ENCODE data around the gene PHACTR4. TPM values are rescaled to one million over a fixed set of nuclear protein-coding genes. Genes with fewer than 3 reads are reported as not detected.
"Not testable (repeated sequence)": the region's sequence is repeated elsewhere in the genome, so short reads cannot be mapped to it uniquely, and the experiment has no call there.

PHACTR4 gene
- total RNA-seq, 2 experiments from 2014 or later: 23.0 to 30.1 TPM

GRCh38 chr1:28428990-28429520, 59.5 kb downstream of the PHACTR4 start:
- ChIA-PET CTCF (interaction anchor here (1.5 kb wide), 1 partner anchor 15 kb away, joined by 4 read pairs; no protein-coding TSS in a partner anchor), POLR2A (interaction anchor here (0.6 kb wide), 1 partner anchor 296 kb away, joined by 3 read pairs; no protein-coding TSS in a partner anchor)
- H3K36me3 Mint-ChIP-seq (ENCODE audit: low read depth): peaks cover 3% of the 10 kb centered on the region
- H3K4me1 Mint-ChIP-seq: peaks cover 5% of the 10 kb centered on the region
- H3K27ac Mint-ChIP-seq: no peak overlapping the region
- intact Hi-C loops (cut with DNase I, micrococcal nuclease): no loop called here
- no peaks in the 10 kb centered on the region for H3K27me3 Mint-ChIP-seq
- no peak overlapping the region for H3K4me3 Mint-ChIP-seq
- DNase-seq: no peak
- no peaks in the 10 kb centered on the region for H3K9me3 Mint-ChIP-seq (ENCODE audit: low read depth)
- ATAC-seq: no peak

- DNase-seq (peak; percentile 16), ATAC-seq (no peak)
- intact Hi-C loops (cut with DNase I, micrococcal nuclease): no loop called here
- CTCF ChIA-PET: interaction anchor here (0.6 to 0.8 kb wide), 3 partner anchors 19 to 773 kb away, joined by 3 read pairs; no protein-coding TSS in a partner anchor
- POLR2A ChIA-PET: interaction anchor here (0.5 to 1.0 kb wide), 3 partner anchors 146 to 377 kb away, joined by 3 to 4 read pairs (median 3); no protein-coding TSS in a partner anchor
- Mint-ChIP-seq H3K9me3 (ENCODE audit: low read depth) (no peaks in the 10 kb centered on the region), H3K4me1 (peaks cover 25% of the 10 kb centered on the region), H3K4me3 (no peak overlapping the region), H3K27me3 (no peaks in the 10 kb centered on the region), H3K36me3 (ENCODE audit: low read depth) (no peaks in the 10 kb centered on the region), H3K27ac (no peak overlapping the region)
These were observed 66.8 kb downstream of the PHACTR4 start for GRCh38 chr1:28436211-28436769.

- ATAC-seq (no peak), DNase-seq (no peak)
- CTCF ChIA-PET: interaction anchor here (0.7 kb wide), 1 partner anchor 18 kb away, joined by 3 read pairs; no protein-coding TSS in a partner anchor
- POLR2A ChIA-PET: interaction anchor here (0.5 to 0.6 kb wide), 2 partner anchors 146 to 1958 kb away, joined by 3 read pairs; no protein-coding TSS in a partner anchor
- Mint-ChIP-seq H3K9me3 (ENCODE audit: low read depth) (no peaks in the 10 kb centered on the region), H3K36me3 (ENCODE audit: low read depth) (no peaks in the 10 kb centered on the region), H3K27ac (no peak overlapping the region), H3K4me3 (no peak overlapping the region), H3K27me3 (no peaks in the 10 kb centered on the region), H3K4me1 (peaks cover 25% of the 10 kb centered on the region)
- intact Hi-C loops (cut with DNase I, micrococcal nuclease): no loop called here
These were observed 67.9 kb downstream of the PHACTR4 start for GRCh38 chr1:28437264-28437923.

- peak; percentile 32 for DNase-seq
- ChIA-PET POLR2A (interaction anchor here (0.5 to 1.0 kb wide), 2 partner anchors 12 to 145 kb away, joined by 3 to 5 read pairs; no protein-coding TSS in a partner anchor), CTCF (interaction anchor here (1.4 kb wide), 1 partner anchor 12 kb away, joined by 3 read pairs; no protein-coding TSS in a partner anchor)
- peak; percentile 78 for ATAC-seq
- H3K27me3 Mint-ChIP-seq: no peaks in the 10 kb centered on the region
- peaks cover 25% of the 10 kb centered on the region for H3K4me1 Mint-ChIP-seq
- peak overlapping the region; percentile 58 for H3K27ac Mint-ChIP-seq
- peaks cover 2% of the 10 kb centered on the region for H3K36me3 Mint-ChIP-seq (ENCODE audit: low read depth)
- intact Hi-C loops (cut with DNase I, micrococcal nuclease): no loop called here
- peak overlapping the region; percentile 20 for H3K4me3 Mint-ChIP-seq
- H3K9me3 Mint-ChIP-seq (ENCODE audit: low read depth): no peaks in the 10 kb centered on the region
These were observed 68.6 kb downstream of the PHACTR4 start for GRCh38 chr1:28437924-28438699.

GRCh38 chr1:28439320-28439719, 69.8 kb downstream of the PHACTR4 start:
- peak; percentile 66 for ATAC-seq
- intact Hi-C loops (cut with DNase I, micrococcal nuclease): no loop called here
- no peak overlapping the region for H3K27ac Mint-ChIP-seq
- ChIA-PET CTCF (interaction anchor here (1.4 kb wide), 1 partner anchor 11 kb away, joined by 3 read pairs; no protein-coding TSS in a partner anchor), POLR2A (interaction anchor here (0.7 to 1.0 kb wide), 3 partner anchors 10 to 779 kb away, joined by 4 to 7 read pairs (median 5); no protein-coding TSS in a partner anchor)
- H3K27me3 Mint-ChIP-seq: no peaks in the 10 kb centered on the region
- DNase-seq: no peak
- H3K4me1 Mint-ChIP-seq: peaks cover 25% of the 10 kb centered on the region
- H3K4me3 Mint-ChIP-seq: no peak overlapping the region
- peaks cover 5% of the 10 kb centered on the region for H3K36me3 Mint-ChIP-seq (ENCODE audit: low read depth)
- H3K9me3 Mint-ChIP-seq (ENCODE audit: low read depth): no peaks in the 10 kb centered on the region

- intact Hi-C loops (cut with DNase I, micrococcal nuclease): no loop called here
- H3K27me3 Mint-ChIP-seq: no peaks in the 10 kb centered on the region
- no peak for DNase-seq
- no peak overlapping the region for H3K4me3 Mint-ChIP-seq
- peaks cover 25% of the 10 kb centered on the region for H3K4me1 Mint-ChIP-seq
- POLR2A ChIA-PET: no interaction called here
- H3K36me3 Mint-ChIP-seq (ENCODE audit: low read depth): peaks cover 5% of the 10 kb centered on the region
- no peaks in the 10 kb centered on the region for H3K9me3 Mint-ChIP-seq (ENCODE audit: low read depth)
- ATAC-seq: no peak
- CTCF ChIA-PET: no interaction called here
- no peak overlapping the region for H3K27ac Mint-ChIP-seq
These were observed 72.1 kb downstream of the PHACTR4 start for GRCh38 chr1:28441674-28442073.

GRCh38 chr1:28443550-28443949, 74.0 kb downstream of the PHACTR4 start:
- no peaks in the 10 kb centered on the region for H3K27me3 Mint-ChIP-seq
- ATAC-seq (no peak), DNase-seq (no peak)
- H3K27ac Mint-ChIP-seq: no peak overlapping the region
- ChIA-PET CTCF (interaction anchor here (0.8 kb wide), 1 partner anchor 10 kb away, joined by 4 read pairs; no protein-coding TSS in a partner anchor), POLR2A (no interaction called here)
- peaks cover 21% of the 10 kb centered on the region for H3K4me1 Mint-ChIP-seq
- H3K36me3 Mint-ChIP-seq (ENCODE audit: low read depth): peaks cover 5% of the 10 kb centered on the region
- H3K9me3 Mint-ChIP-seq (ENCODE audit: low read depth): no peaks in the 10 kb centered on the region
- intact Hi-C loops (cut with DNase I, micrococcal nuclease): no loop called here
- no peak overlapping the region for H3K4me3 Mint-ChIP-seq

GRCh38 chr1:28447679-28448078, 78.1 kb downstream of the PHACTR4 start:
- H3K27me3 Mint-ChIP-seq: no peaks in the 10 kb centered on the region
- ATAC-seq (no peak), DNase-seq (no peak)
- ChIA-PET CTCF (no interaction called here), POLR2A (no interaction called here)
- H3K36me3 Mint-ChIP-seq (ENCODE audit: low read depth): peaks cover 5% of the 10 kb centered on the region
- peak overlapping the region; percentile 33 for H3K27ac Mint-ChIP-seq
- no peaks in the 10 kb centered on the region for H3K9me3 Mint-ChIP-seq (ENCODE audit: low read depth)
- H3K4me1 Mint-ChIP-seq: peaks cover 26% of the 10 kb centered on the region
- intact Hi-C loops (cut with DNase I, micrococcal nuclease): no loop called here
- no peak overlapping the region for H3K4me3 Mint-ChIP-seq

GRCh38 chr1:28448094-28448611, 78.6 kb downstream of the PHACTR4 start:
- POLR2A ChIA-PET; ATAC-seq; DNase-seq; H3K9me3 Mint-ChIP-seq (ENCODE audit: low read depth); H3K36me3 Mint-ChIP-seq (ENCODE audit: low read depth); intact Hi-C loops (cut with DNase I, micrococcal nuclease); H3K27me3 Mint-ChIP-seq; H3K27ac Mint-ChIP-seq; CTCF ChIA-PET; H3K4me3 Mint-ChIP-seq: not testable (repeated sequence)
- peaks cover 26% of the 10 kb centered on the region for H3K4me1 Mint-ChIP-seq

GRCh38 chr1:28449904-28450303, 80.4 kb downstream of the PHACTR4 start:
- no peaks in the 10 kb centered on the region for H3K9me3 Mint-ChIP-seq (ENCODE audit: low read depth)
- ChIA-PET POLR2A (interaction anchor here (0.6 to 1.5 kb wide), 4 partner anchors 11 to 199 kb away, joined by 3 to 7 read pairs (median 4); partner anchors contain the start of genes RCC1 and RNU11), CTCF (interaction anchor here (0.6 to 1.2 kb wide), 6 partner anchors 9 to 274 kb away, joined by 3 to 4 read pairs (median 3); no protein-coding TSS in a partner anchor)
- H3K36me3 Mint-ChIP-seq (ENCODE audit: low read depth): peaks cover 4% of the 10 kb centered on the region
- no peak overlapping the region for H3K4me3 Mint-ChIP-seq
- peaks cover 26% of the 10 kb centered on the region for H3K4me1 Mint-ChIP-seq
- peak; percentile 71 for DNase-seq
- no peaks in the 10 kb centered on the region for H3K27me3 Mint-ChIP-seq
- ATAC-seq: peak; percentile 95
- intact Hi-C loops (cut with DNase I, micrococcal nuclease): no loop called here
- H3K27ac Mint-ChIP-seq: peak overlapping the region; percentile 73

All from activated CD4-positive, alpha-beta T cell treated with anti-CD3 and anti-CD28 coated beads for 36 hours (primary cell).